Measurements from ENCODE around the gene SLC17A5.

SLC17A5 gene, protein sequence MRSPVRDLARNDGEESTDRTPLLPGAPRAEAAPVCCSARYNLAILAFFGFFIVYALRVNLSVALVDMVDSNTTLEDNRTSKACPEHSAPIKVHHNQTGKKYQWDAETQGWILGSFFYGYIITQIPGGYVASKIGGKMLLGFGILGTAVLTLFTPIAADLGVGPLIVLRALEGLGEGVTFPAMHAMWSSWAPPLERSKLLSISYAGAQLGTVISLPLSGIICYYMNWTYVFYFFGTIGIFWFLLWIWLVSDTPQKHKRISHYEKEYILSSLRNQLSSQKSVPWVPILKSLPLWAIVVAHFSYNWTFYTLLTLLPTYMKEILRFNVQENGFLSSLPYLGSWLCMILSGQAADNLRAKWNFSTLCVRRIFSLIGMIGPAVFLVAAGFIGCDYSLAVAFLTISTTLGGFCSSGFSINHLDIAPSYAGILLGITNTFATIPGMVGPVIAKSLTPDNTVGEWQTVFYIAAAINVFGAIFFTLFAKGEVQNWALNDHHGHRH

DNA sequence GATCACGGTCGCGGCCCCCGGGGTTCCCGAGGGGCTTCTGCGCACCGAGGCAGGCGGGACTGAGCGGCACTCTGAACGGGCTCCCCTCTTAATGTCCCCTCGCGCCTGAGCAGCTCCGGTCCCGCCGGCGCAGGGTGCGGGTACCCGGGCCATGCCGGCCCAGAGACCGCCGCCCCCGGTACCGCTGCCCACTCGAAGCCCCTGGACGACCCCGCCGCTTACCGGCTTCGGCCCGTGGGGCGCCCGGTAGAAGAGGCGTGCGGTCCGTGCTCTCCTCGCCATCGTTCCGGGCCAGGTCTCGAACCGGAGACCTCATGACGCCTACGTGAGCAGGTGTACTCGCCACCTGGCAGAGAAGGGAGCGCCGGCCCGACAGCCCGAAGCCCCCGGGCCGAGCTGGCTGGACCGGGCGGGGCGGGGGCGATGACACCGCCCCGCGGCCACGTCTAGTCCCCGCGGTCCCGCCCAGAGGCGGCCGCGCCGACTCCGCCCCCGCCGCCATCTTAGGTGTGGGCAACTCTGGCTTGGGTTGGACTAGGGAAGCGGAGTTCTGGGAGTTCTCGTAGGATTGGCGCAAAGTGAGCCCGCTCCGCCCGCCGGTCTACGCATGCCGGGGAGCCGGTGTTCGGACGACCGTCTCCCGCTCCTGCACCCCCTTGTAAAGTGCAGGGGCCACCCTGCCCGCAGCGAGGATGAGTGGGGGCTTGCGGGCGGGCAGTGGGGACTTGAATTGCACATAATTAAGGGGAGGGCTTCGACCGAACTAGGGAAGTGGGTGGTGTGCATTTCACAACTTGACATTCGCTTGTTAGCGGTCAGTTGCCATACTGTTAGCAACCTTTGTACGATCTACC lies at the start of gene SLC17A5:
Gene SLC17A5, minus strand, starts transcription at position 422 of the 854 bp plus-strand sequence. Its CDS starts 106 bp downstream, at position 316.
- Histone ChIP-seq H3K27ac (ENCODE audit: low read length) (peak within 1 kb of the TSS; percentile 74), H3K4me1 (ENCODE audit: low read length) (peaks cover 8% of the 10 kb centered on the region), H2AFZ (ENCODE audit: low read depth, low read length) (peak within 1 kb of the TSS; percentile 73), H3K4me3 (ENCODE audit: low read length) (peak within 1 kb of the TSS; percentile 86), H3K27me3 (ENCODE audit: low read depth, low read length) (no peaks in the 10 kb centered on the region), H3K9ac (ENCODE audit: low read length) (peak within 1 kb of the TSS; percentile 89), H3K79me2 (ENCODE audit: low read length) (no peaks in the 10 kb centered on the region), H4K20me1 (ENCODE audit: insufficient read depth, low read length) (no peaks in the 10 kb centered on the region), H3K36me3 (replicated peaks; ENCODE audit: low read depth, low read length) (no peaks in the 10 kb centered on the region), H3K4me2 (ENCODE audit: low read length) (peak within 1 kb of the TSS; percentile 94), H3K9me3 (ENCODE audit: insufficient read depth, low read length) (no peaks in the 10 kb centered on the region)
- no peak for TF ChIP-seq EZH2phosphoT487 (IDR thresholded peaks at IDR 0.05; ENCODE audit: low read depth)
- TF ChIP-seq, protein P1, sequence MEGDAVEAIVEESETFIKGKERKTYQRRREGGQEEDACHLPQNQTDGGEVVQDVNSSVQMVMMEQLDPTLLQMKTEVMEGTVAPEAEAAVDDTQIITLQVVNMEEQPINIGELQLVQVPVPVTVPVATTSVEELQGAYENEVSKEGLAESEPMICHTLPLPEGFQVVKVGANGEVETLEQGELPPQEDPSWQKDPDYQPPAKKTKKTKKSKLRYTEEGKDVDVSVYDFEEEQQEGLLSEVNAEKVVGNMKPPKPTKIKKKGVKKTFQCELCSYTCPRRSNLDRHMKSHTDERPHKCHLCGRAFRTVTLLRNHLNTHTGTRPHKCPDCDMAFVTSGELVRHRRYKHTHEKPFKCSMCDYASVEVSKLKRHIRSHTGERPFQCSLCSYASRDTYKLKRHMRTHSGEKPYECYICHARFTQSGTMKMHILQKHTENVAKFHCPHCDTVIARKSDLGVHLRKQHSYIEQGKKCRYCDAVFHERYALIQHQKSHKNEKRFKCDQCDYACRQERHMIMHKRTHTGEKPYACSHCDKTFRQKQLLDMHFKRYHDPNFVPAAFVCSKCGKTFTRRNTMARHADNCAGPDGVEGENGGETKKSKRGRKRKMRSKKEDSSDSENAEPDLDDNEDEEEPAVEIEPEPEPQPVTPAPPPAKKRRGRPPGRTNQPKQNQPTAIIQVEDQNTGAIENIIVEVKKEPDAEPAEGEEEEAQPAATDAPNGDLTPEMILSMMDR (IDR thresholded peaks at IDR 0.05; ENCODE audit: low read depth, low read length): no peak

GRCh38 chr6:73703466-73703865 lies 49.7 kb upstream of the SLC17A5 start:
- Histone ChIP-seq H3K9me3 (ENCODE audit: insufficient read depth, low read length) (no peaks in the 10 kb centered on the region), H2AFZ (ENCODE audit: low read depth, low read length) (no peak overlapping the region), H3K79me2 (ENCODE audit: low read length) (no peaks in the 10 kb centered on the region), H3K4me2 (ENCODE audit: low read length) (no peak overlapping the region), H3K27ac (ENCODE audit: low read length) (no peak overlapping the region), H3K4me3 (ENCODE audit: low read length) (no peak overlapping the region), H3K4me1 (ENCODE audit: low read length) (0 out of 2 replicates have a peak, but pooled peaks cover 2% of the 10 kb centered on the region), H3K36me3 (replicated peaks; ENCODE audit: low read depth, low read length) (no peaks in the 10 kb centered on the region), H4K20me1 (ENCODE audit: insufficient read depth, low read length) (no peaks in the 10 kb centered on the region), H3K9ac (ENCODE audit: low read length) (no peak overlapping the region), H3K27me3 (ENCODE audit: low read depth, low read length) (no peaks in the 10 kb centered on the region)
- TF ChIP-seq EZH2phosphoT487 (IDR thresholded peaks at IDR 0.05; ENCODE audit: low read depth): no peak
- TF ChIP-seq, protein P1 (IDR thresholded peaks at IDR 0.05; ENCODE audit: low read depth, low read length): no peak

DNA sequence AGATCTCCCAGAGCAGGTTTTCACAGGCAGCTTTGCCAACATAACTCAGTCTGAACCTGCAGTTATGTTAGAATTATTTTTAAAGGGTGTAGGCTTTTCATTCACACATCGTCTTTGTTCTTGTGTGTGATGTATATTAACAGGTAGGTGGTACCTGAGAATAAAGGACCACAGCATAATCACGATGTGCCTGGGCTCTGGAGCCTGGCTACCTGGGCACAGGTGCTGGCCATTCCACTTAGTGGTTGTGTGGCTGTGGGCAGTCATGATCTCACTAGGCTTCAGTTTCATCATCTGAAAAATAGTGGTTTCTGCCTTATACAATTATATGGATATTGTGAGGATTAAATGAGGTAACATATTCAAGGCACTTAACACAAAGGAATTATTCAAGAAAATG lies 48.7 kb upstream of the SLC17A5 start:
- TF ChIP-seq, protein P1 (IDR thresholded peaks at IDR 0.05; ENCODE audit: low read depth, low read length): no peak
- no peak for TF ChIP-seq EZH2phosphoT487 (IDR thresholded peaks at IDR 0.05; ENCODE audit: low read depth)
- Histone ChIP-seq H3K36me3 (replicated peaks; ENCODE audit: low read depth, low read length) (no peaks in the 10 kb centered on the region), H3K4me1 (ENCODE audit: low read length) (peaks cover 7% of the 10 kb centered on the region), H3K4me3 (ENCODE audit: low read length) (no peak overlapping the region), H2AFZ (ENCODE audit: low read depth, low read length) (no peak overlapping the region), H3K27me3 (ENCODE audit: low read depth, low read length) (no peaks in the 10 kb centered on the region), H4K20me1 (ENCODE audit: insufficient read depth, low read length) (no peaks in the 10 kb centered on the region), H3K79me2 (ENCODE audit: low read length) (no peaks in the 10 kb centered on the region), H3K9ac (ENCODE audit: low read length) (no peak overlapping the region), H3K27ac (ENCODE audit: low read length) (no peak overlapping the region), H3K4me2 (ENCODE audit: low read length) (no peak overlapping the region), H3K9me3 (ENCODE audit: insufficient read depth, low read length) (no peaks in the 10 kb centered on the region)
